Upper lobe of right lung (tissue), 1 donor: ENCODE measurements around the gene PCDHB12. TPM values are rescaled to one million over a fixed set of nuclear protein-coding genes. Genes with fewer than 3 reads are reported as not detected.

Experiments used
- ATAC-seq: fragments of 200-7000 bp; cut with Tn5 transposase; one replicate; pipeline ENCODE4 v1.9.1; 2020; ENCODE audit warnings: mild to moderate bottlenecking, moderate library complexity
- DNase-seq: peaks from one replicate; pipeline ENCODE4 v3.0.0-alpha.2; 2020
- H3K27ac ChIP-seq: fragments of 200-600 bp; one replicate; pipeline ENCODE4 v1.8.0; 2022
- H3K27me3 ChIP-seq: fragments of 200-600 bp; one replicate; pipeline ENCODE4 v1.8.0; 2022; ENCODE audit warnings: mild to moderate bottlenecking
- H3K36me3 ChIP-seq: fragments of 200-600 bp; one replicate; pipeline ENCODE4 v1.8.0; 2022
- H3K4me1 ChIP-seq: fragments of 200-600 bp; one replicate; pipeline ENCODE4 v1.8.0; 2022
- H3K4me3 ChIP-seq: fragments of 200-600 bp; one replicate; pipeline ENCODE4 v1.8.0; 2022; ENCODE audit warnings: mild to moderate bottlenecking
- H3K9me3 ChIP-seq: fragments of 200-600 bp; one replicate; pipeline ENCODE4 v1.8.0; 2022
- intact Hi-C: fragments of 100-400 bp; cut with DNase I; formaldehyde crosslinking; loops from one replicate; pipeline ENCODE4 v1.11.0; 2022
- total RNA-seq: library from RNA; stranded (reverse); fragmentation: NEBNext Ultra II Directional; extraction: Animal tissue kit (Norgen Biotek cat#: 25700); gene quantifications from one replicate; pipeline ENCODE4 v1.2.1, GENCODE V29; 2021
- TF ChIP-seq, protein P1 (sequence below): fragments of 200-600 bp; IDR thresholded peaks from one replicate; pipeline ENCODE4 v1.8.0; 2022; ENCODE audit warnings: antibody characterized with exemption
- donor health status: DM: no; HTN: yes; CAD: no; lungs with severe emphysema.

The PCDHB12 gene
- total RNA-seq, 1 donor from 2014 or later, result 2.8 TPM

GRCh38 chr5:141260458-141261237, 52.1 kb downstream of the PCDHB12 start:
- Histone ChIP-seq H3K4me1 (no peaks in the 10 kb centered on the region), H3K4me3 (no peak overlapping the region), H3K27ac (no peak overlapping the region), H3K36me3 (no peaks in the 10 kb centered on the region), H3K27me3 (no peaks in the 10 kb centered on the region), H3K9me3 (peaks cover 100% of the 10 kb centered on the region)
- ATAC-seq (no peak), DNase-seq (no peak)
- TF ChIP-seq, protein P1, sequence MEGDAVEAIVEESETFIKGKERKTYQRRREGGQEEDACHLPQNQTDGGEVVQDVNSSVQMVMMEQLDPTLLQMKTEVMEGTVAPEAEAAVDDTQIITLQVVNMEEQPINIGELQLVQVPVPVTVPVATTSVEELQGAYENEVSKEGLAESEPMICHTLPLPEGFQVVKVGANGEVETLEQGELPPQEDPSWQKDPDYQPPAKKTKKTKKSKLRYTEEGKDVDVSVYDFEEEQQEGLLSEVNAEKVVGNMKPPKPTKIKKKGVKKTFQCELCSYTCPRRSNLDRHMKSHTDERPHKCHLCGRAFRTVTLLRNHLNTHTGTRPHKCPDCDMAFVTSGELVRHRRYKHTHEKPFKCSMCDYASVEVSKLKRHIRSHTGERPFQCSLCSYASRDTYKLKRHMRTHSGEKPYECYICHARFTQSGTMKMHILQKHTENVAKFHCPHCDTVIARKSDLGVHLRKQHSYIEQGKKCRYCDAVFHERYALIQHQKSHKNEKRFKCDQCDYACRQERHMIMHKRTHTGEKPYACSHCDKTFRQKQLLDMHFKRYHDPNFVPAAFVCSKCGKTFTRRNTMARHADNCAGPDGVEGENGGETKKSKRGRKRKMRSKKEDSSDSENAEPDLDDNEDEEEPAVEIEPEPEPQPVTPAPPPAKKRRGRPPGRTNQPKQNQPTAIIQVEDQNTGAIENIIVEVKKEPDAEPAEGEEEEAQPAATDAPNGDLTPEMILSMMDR, result no peak
- intact Hi-C loops, result no loop called here

GRCh38 chr5:141261238-141261546, 52.7 kb downstream of the PCDHB12 start:
- H3K27me3 ChIP-seq, result no peaks in the 10 kb centered on the region
- DNase-seq (no peak), ATAC-seq (no peak)
- intact Hi-C loops, result no loop called here
- H3K27ac ChIP-seq, result no peak overlapping the region
- H3K9me3 ChIP-seq, result peaks cover 100% of the 10 kb centered on the region
- no peak overlapping the region for H3K4me3 ChIP-seq
- H3K36me3 ChIP-seq, result no peaks in the 10 kb centered on the region
- no peaks in the 10 kb centered on the region for H3K4me1 ChIP-seq
- TF ChIP-seq, protein P1, result no peak

Other genes starting within 250 kb of the PCDHB12 start
- 10.0 TPM for gene PCDHAC2, start 242.2 kb upstream of the PCDHB12 start, total RNA-seq
- gene PCDHB1, start 157.3 kb upstream of the PCDHB12 start, total RNA-seq, result 0.12 TPM
- gene PCDHB2, start 114.1 kb upstream of the PCDHB12 start, total RNA-seq, result 3.8 TPM
- gene PCDHB3, start 108.2 kb upstream of the PCDHB12 start, total RNA-seq, result 1.9 TPM
- 3.0 TPM for gene PCDHB4, start 86.9 kb upstream of the PCDHB12 start, total RNA-seq
- gene PCDHB5, start 73.5 kb upstream of the PCDHB12 start, total RNA-seq, result 2.3 TPM
- gene PCDHB6, start 58.7 kb upstream of the PCDHB12 start, total RNA-seq, result 0.75 TPM
- 2.8 TPM for gene PCDHB7, start 36.1 kb upstream of the PCDHB12 start, total RNA-seq
- 2.4 TPM for gene PCDHB8, start 30.9 kb upstream of the PCDHB12 start, total RNA-seq
- 4.1 TPM for gene PCDHB16, start 26.3 kb upstream of the PCDHB12 start, total RNA-seq
- 2.5 TPM for gene PCDHB9, start 21.6 kb upstream of the PCDHB12 start, total RNA-seq
- 2.1 TPM for gene PCDHB10, start 16.4 kb upstream of the PCDHB12 start, total RNA-seq
- gene PCDHB11, start 9.1 kb upstream of the PCDHB12 start, total RNA-seq, result 2.0 TPM
- 3.2 TPM for gene PCDHB13, start 5.2 kb downstream of the PCDHB12 start, total RNA-seq
- 3.0 TPM for gene PCDHB14, start 14.6 kb downstream of the PCDHB12 start, total RNA-seq
- 2.5 TPM for gene PCDHB15, start 36.7 kb downstream of the PCDHB12 start, total RNA-seq
- gene SLC25A2, start 95.3 kb downstream of the PCDHB12 start, total RNA-seq, result 0.64 TPM
- gene TAF7, start 112.1 kb downstream of the PCDHB12 start, total RNA-seq, result 60.4 TPM
- 0.46 TPM for gene PCDHGA1, start 121.8 kb downstream of the PCDHB12 start, total RNA-seq
- gene PCDHGA2, start 130.0 kb downstream of the PCDHB12 start, total RNA-seq, result 2.5 TPM
- 1.7 TPM for gene PCDHGA3, start 135.1 kb downstream of the PCDHB12 start, total RNA-seq
- gene PCDHGB1, start 141.4 kb downstream of the PCDHB12 start, total RNA-seq, result 2.0 TPM
- gene PCDHGA4, start 146.3 kb downstream of the PCDHB12 start, total RNA-seq, result 3.9 TPM
- 3.8 TPM for gene PCDHGB2, start 151.3 kb downstream of the PCDHB12 start, total RNA-seq
- gene PCDHGA5, start 155.4 kb downstream of the PCDHB12 start, total RNA-seq, result 3.5 TPM
- gene PCDHGB3, start 161.5 kb downstream of the PCDHB12 start, total RNA-seq, result 2.6 TPM
- gene PCDHGA6, start 165.2 kb downstream of the PCDHB12 start, total RNA-seq, result 3.9 TPM
- 2.5 TPM for gene PCDHGA7, start 174.0 kb downstream of the PCDHB12 start, total RNA-seq
- 4.2 TPM for gene PCDHGB4, start 179.0 kb downstream of the PCDHB12 start, total RNA-seq
- 1.2 TPM for gene PCDHGA8, start 183.9 kb downstream of the PCDHB12 start, total RNA-seq
- 11.0 TPM for gene PCDHGB5, start 189.2 kb downstream of the PCDHB12 start, total RNA-seq
- 5.4 TPM for gene PCDHGA9, start 194.1 kb downstream of the PCDHB12 start, total RNA-seq
- gene PCDHGB6, start 199.3 kb downstream of the PCDHB12 start, total RNA-seq, result 7.5 TPM
- gene PCDHGA10, start 204.3 kb downstream of the PCDHB12 start, total RNA-seq, result 6.2 TPM
- gene PCDHGB7, start 209.0 kb downstream of the PCDHB12 start, total RNA-seq, result 15.4 TPM
- 2.6 TPM for gene PCDHGA11, start 212.3 kb downstream of the PCDHB12 start, total RNA-seq
- 7.6 TPM for gene PCDHGA12, start 221.8 kb downstream of the PCDHB12 start, total RNA-seq